HEK293 (cell line): Measurements from ENCODE around the gene TOP3B.

Experiments used
- CTCF ChIP-seq: fragments of 450-650 bp; formaldehyde crosslinking; IDR thresholded peaks from 2 replicates; pipeline ENCODE4 v1.5.1; 2016; ENCODE audit warnings: missing biosample characterization, missing genetic modification characterization
- MEIS1 ChIP-seq: sonication (generic); formaldehyde crosslinking; IDR thresholded peaks from 2 replicates; pipeline ENCODE4 v1.8.1; 2022; ENCODE audit warnings: missing genetic modification reagents, mild to moderate bottlenecking, borderline replicate concordance
- PBX3 ChIP-seq: sonication (generic); formaldehyde crosslinking; IDR thresholded peaks from 2 replicates; pipeline ENCODE4 v1.8.1; 2022; ENCODE audit warnings: mild to moderate bottlenecking, moderate library complexity, missing genetic modification reagents
- SP2 ChIP-seq: fragments of 450-650 bp; formaldehyde crosslinking; IDR thresholded peaks from 2 replicates; pipeline ENCODE4 v1.5.1; 2016; ENCODE audit warnings: missing biosample characterization, missing genetic modification characterization
- ZFP69B ChIP-seq: fragments of 450-650 bp; formaldehyde crosslinking; IDR thresholded peaks from 2 replicates; pipeline ENCODE4 v1.5.1; 2016; ENCODE audit warnings: missing biosample characterization, missing genetic modification characterization
- ZNF311 ChIP-seq: fragments of 450-650 bp; formaldehyde crosslinking; IDR thresholded peaks from 2 replicates; pipeline ENCODE4 v1.5.1; 2017; ENCODE audit warnings: missing biosample characterization, missing genetic modification characterization, borderline replicate concordance
- ZNF530 ChIP-seq: fragments of 450-650 bp; formaldehyde crosslinking; IDR thresholded peaks from 2 replicates; pipeline ENCODE4 v1.5.1; 2016; ENCODE audit warnings: low read depth, missing biosample characterization, missing genetic modification characterization
- ZNF555 ChIP-seq: fragments of 450-650 bp; formaldehyde crosslinking; conservative IDR thresholded peaks from 2 replicates; pipeline ENCODE4 v1.5.1; 2017; ENCODE audit warnings: missing biosample characterization, mild to moderate bottlenecking, missing genetic modification characterization, inconsistent platforms
- ZNF558 ChIP-seq: fragments of 450-650 bp; formaldehyde crosslinking; IDR thresholded peaks from 2 replicates; pipeline ENCODE4 v1.5.1; 2016; ENCODE audit warnings: missing biosample characterization, missing genetic modification characterization
- ZNF704 ChIP-seq: fragments of 450-650 bp; formaldehyde crosslinking; IDR thresholded peaks from 2 replicates; pipeline ENCODE4 v1.5.1; 2016; ENCODE audit warnings: missing biosample characterization, missing genetic modification characterization
- ZNF768 ChIP-seq: fragments of 450-650 bp; formaldehyde crosslinking; IDR thresholded peaks from 2 replicates; pipeline ENCODE4 v1.5.1; 2018; ENCODE audit warnings: missing biosample characterization, mild to moderate bottlenecking, missing genetic modification characterization
- ZNF777 ChIP-seq: fragments of 450-650 bp; formaldehyde crosslinking; IDR thresholded peaks from 2 replicates; pipeline ENCODE4 v1.5.1; 2017; ENCODE audit warnings: missing biosample characterization, missing genetic modification characterization, borderline replicate concordance

- TF ChIP-seq CTCF (tag by site-specific recombination) (no peak), ZNF768 (tag by site-specific recombination) (no peak), ZNF704 (no peak), ZFP69B (tag by site-specific recombination) (no peak), MEIS1 (CRISPR knock-in tag) (no peak), ZNF555 (no peak), ZNF311 (tag by site-specific recombination) (no peak), PBX3 (CRISPR knock-in tag) (no peak), ZNF777 (tag by site-specific recombination) (no peak), ZNF558 (tag by site-specific recombination) (no peak), ZNF530 (tag by site-specific recombination) (no peak), SP2 (tag by site-specific recombination) (no peak)
Measured at GRCh38 chr22:21965762-21966288, 16.8 kb downstream of the TOP3B start.
